ENCODE results near the gene EME1. TPM values are rescaled to one million over a fixed set of nuclear protein-coding genes. Genes with fewer than 3 reads are reported as not detected.

EME1 gene
- total and polyA plus RNA-seq, 2 of the 13 experiments (the other 11 are each of a cell fraction or from before 2014, with no cell fraction given) = 20.7 to 24.6 TPM

DNA sequence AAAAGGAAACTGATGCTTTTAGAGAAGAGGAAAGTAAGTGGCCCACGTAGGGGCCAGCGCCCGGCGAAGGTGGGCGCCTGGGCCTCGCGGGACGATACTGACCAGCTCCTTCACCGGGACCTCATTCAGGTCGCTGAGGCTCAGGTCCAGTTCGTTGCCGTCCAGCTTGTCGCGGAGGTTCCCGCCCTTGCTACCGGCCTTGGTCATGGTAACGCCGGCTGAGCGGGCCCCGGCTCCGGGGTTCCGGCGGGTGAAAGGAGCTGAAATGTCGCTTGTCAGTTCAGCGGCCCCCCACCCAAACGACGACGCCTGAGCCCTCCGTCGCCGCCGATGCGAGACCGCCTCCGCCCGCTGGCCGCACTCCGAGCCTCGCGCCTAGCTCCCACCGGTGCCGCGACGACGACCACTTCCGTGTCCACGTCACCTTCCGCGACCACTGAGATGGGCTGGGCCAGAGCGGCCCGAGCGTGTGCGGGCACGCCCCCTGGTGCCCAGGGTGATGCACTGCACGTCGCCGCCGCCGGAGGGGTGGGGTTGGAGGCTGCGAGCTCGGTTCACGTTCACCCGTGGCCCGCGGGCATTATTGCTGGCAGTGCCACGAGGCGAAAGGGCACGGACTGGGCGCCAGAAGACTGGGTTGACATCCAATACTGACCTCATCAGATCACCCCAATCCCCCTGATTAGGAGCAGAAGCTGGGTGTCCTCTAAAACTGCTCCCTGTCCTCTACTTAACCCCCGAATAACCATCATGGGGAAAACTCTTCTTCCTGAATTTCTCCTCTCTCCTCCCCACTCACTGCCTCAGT, 24.3 kb downstream of the EME1 start, which contains the start of gene LRRC59 (continued):
- TF ChIP-seq, protein P1, sequence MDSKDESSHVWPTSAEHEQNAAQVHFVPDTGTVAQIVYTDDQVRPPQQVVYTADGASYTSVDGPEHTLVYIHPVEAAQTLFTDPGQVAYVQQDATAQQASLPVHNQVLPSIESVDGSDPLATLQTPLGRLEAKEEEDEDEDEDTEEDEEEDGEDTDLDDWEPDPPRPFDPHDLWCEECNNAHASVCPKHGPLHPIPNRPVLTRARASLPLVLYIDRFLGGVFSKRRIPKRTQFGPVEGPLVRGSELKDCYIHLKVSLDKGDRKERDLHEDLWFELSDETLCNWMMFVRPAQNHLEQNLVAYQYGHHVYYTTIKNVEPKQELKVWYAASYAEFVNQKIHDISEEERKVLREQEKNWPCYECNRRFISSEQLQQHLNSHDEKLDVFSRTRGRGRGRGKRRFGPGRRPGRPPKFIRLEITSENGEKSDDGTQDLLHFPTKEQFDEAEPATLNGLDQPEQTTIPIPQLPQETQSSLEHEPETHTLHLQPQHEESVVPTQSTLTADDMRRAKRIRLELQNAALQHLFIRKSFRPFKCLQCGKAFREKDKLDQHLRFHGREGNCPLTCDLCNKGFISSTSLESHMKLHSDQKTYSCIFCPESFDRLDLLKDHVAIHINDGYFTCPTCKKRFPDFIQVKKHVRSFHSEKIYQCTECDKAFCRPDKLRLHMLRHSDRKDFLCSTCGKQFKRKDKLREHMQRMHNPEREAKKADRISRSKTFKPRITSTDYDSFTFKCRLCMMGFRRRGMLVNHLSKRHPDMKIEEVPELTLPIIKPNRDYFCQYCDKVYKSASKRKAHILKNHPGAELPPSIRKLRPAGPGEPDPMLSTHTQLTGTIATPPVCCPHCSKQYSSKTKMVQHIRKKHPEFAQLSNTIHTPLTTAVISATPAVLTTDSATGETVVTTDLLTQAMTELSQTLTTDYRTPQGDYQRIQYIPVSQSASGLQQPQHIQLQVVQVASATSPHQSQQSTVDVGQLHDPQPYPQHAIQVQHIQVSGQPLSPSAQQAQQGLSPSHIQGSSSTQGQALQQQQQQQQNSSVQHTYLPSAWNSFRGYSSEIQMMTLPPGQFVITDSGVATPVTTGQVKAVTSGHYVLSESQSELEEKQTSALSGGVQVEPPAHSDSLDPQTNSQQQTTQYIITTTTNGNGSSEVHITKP (CRISPR knock-in tag; IDR thresholded peaks at IDR 0.05; ENCODE audit: low read depth) = peak; percentile 85
- TF ChIP-seq EHMT2 (IDR thresholded peaks at IDR 0.05; ENCODE audit: borderline replicate concordance, low read depth, low read length) (no peak), MYC (CRISPR knock-in tag; IDR thresholded peaks at IDR 0.05; ENCODE audit: borderline replicate concordance) (peak; percentile 98), MAFF (IDR thresholded peaks at IDR 0.05; ENCODE audit: low read depth, low read length) (no peak), ZNF326 (CRISPR knock-in tag; IDR thresholded peaks at IDR 0.05; ENCODE audit: borderline replicate concordance) (no peak), ASH2L (IDR thresholded peaks at IDR 0.05; ENCODE audit: insufficient read length, low read depth, low read length) (peak; percentile 91), ZBTB8A (CRISPR knock-in tag; IDR thresholded peaks at IDR 0.05; ENCODE audit: borderline replicate concordance, low read depth) (no peak), TMF1 (CRISPR knock-in tag; IDR thresholded peaks at IDR 0.05; ENCODE audit: low read depth) (peak; percentile 98), DR1 (CRISPR knock-in tag; IDR thresholded peaks at IDR 0.05) (peak; percentile 96), U2AF2 (IDR thresholded peaks at IDR 0.05; ENCODE audit: low read depth, low read length) (no peak), ZNF615 (CRISPR knock-in tag; IDR thresholded peaks at IDR 0.05; ENCODE audit: borderline replicate concordance) (no peak), SALL2 (CRISPR knock-in tag; IDR thresholded peaks at IDR 0.05) (peak; percentile 99), HOXA7 (CRISPR knock-in tag; IDR thresholded peaks at IDR 0.05) (0 out of 2 replicates have a peak, but pooled peaks have one; percentile 53), ZNF333 (CRISPR knock-in tag; IDR thresholded peaks at IDR 0.05; ENCODE audit: borderline replicate concordance) (peak; percentile 95), ARHGAP35 (CRISPR knock-in tag; IDR thresholded peaks at IDR 0.05; ENCODE audit: borderline replicate concordance) (peak; percentile 99), ZFY (CRISPR knock-in tag; IDR thresholded peaks at IDR 0.05) (peak; percentile 97), ARID2 (CRISPR knock-in tag; IDR thresholded peaks at IDR 0.05; ENCODE audit: borderline replicate concordance) (peak; percentile 99), ZMYM4 (CRISPR knock-in tag; IDR thresholded peaks at IDR 0.05) (peak; percentile 99), ZNF567 (CRISPR knock-in tag; IDR thresholded peaks at IDR 0.05; ENCODE audit: borderline replicate concordance) (peak; percentile 92), SNAI1 (CRISPR knock-in tag; IDR thresholded peaks at IDR 0.05; ENCODE audit: borderline replicate concordance) (no peak), ZBTB7B (CRISPR knock-in tag; IDR thresholded peaks at IDR 0.05) (peak; percentile 98)
- TF ChIP-seq, protein P2, sequence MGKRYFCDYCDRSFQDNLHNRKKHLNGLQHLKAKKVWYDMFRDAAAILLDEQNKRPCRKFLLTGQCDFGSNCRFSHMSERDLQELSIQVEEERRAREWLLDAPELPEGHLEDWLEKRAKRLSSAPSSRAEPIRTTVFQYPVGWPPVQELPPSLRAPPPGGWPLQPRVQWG (CRISPR knock-in tag; IDR thresholded peaks at IDR 0.05; ENCODE audit: borderline replicate concordance, low read depth) = 0 out of 2 replicates have a peak, but pooled peaks have one; percentile 78
- TF ChIP-seq, protein P3, sequence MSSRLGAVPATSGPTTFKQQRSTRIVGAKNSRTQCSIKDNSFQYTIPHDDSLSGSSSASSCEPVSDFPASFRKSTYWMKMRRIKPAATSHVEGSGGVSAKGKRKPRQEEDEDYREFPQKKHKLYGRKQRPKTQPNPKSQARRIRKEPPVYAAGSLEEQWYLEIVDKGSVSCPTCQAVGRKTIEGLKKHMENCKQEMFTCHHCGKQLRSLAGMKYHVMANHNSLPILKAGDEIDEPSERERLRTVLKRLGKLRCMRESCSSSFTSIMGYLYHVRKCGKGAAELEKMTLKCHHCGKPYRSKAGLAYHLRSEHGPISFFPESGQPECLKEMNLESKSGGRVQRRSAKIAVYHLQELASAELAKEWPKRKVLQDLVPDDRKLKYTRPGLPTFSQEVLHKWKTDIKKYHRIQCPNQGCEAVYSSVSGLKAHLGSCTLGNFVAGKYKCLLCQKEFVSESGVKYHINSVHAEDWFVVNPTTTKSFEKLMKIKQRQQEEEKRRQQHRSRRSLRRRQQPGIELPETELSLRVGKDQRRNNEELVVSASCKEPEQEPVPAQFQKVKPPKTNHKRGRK (CRISPR knock-in tag; IDR thresholded peaks at IDR 0.05) = peak; percentile 55
- TF ChIP-seq, protein P4, sequence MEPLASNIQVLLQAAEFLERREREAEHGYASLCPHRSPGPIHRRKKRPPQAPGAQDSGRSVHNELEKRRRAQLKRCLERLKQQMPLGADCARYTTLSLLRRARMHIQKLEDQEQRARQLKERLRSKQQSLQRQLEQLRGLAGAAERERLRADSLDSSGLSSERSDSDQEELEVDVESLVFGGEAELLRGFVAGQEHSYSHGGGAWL (CRISPR knock-in tag; IDR thresholded peaks at IDR 0.05) = peak; percentile 98
